ENCODE measurements around the gene CDIPT.
A peak's percentile ranks its signal among the peaks of the same experiment; 100 is the strongest.

Gene CDIPT

GRCh38 chr16:29831490-29831889, 31.5 kb downstream of the CDIPT start:
- no peak overlapping the region for H3K4me3 ChIP-seq (replicated peaks; ENCODE audit: low read depth, low read length)
- DNase-seq (ENCODE audit: low read depth): no peak
- TF ChIP-seq, protein P1, sequence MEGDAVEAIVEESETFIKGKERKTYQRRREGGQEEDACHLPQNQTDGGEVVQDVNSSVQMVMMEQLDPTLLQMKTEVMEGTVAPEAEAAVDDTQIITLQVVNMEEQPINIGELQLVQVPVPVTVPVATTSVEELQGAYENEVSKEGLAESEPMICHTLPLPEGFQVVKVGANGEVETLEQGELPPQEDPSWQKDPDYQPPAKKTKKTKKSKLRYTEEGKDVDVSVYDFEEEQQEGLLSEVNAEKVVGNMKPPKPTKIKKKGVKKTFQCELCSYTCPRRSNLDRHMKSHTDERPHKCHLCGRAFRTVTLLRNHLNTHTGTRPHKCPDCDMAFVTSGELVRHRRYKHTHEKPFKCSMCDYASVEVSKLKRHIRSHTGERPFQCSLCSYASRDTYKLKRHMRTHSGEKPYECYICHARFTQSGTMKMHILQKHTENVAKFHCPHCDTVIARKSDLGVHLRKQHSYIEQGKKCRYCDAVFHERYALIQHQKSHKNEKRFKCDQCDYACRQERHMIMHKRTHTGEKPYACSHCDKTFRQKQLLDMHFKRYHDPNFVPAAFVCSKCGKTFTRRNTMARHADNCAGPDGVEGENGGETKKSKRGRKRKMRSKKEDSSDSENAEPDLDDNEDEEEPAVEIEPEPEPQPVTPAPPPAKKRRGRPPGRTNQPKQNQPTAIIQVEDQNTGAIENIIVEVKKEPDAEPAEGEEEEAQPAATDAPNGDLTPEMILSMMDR (IDR thresholded peaks at IDR 0.05; ENCODE audit: low read length, missing control alignments): no peak

GRCh38 chr16:29830774-29831173, 32.3 kb downstream of the CDIPT start:
- TF ChIP-seq, protein P1 (IDR thresholded peaks at IDR 0.05; ENCODE audit: low read length, missing control alignments): no peak
- H3K4me3 ChIP-seq (replicated peaks; ENCODE audit: low read depth, low read length): no peak overlapping the region
- no peak for DNase-seq (ENCODE audit: low read depth)

- H3K4me3 ChIP-seq (replicated peaks; ENCODE audit: low read depth, low read length): no peak overlapping the region
- TF ChIP-seq, protein P1 (IDR thresholded peaks at IDR 0.05; ENCODE audit: low read length, missing control alignments): no peak
- no peak for DNase-seq (ENCODE audit: low read depth)
These were observed 36.7 kb downstream of the CDIPT start for GRCh38 chr16:29826342-29826695.

DNA sequence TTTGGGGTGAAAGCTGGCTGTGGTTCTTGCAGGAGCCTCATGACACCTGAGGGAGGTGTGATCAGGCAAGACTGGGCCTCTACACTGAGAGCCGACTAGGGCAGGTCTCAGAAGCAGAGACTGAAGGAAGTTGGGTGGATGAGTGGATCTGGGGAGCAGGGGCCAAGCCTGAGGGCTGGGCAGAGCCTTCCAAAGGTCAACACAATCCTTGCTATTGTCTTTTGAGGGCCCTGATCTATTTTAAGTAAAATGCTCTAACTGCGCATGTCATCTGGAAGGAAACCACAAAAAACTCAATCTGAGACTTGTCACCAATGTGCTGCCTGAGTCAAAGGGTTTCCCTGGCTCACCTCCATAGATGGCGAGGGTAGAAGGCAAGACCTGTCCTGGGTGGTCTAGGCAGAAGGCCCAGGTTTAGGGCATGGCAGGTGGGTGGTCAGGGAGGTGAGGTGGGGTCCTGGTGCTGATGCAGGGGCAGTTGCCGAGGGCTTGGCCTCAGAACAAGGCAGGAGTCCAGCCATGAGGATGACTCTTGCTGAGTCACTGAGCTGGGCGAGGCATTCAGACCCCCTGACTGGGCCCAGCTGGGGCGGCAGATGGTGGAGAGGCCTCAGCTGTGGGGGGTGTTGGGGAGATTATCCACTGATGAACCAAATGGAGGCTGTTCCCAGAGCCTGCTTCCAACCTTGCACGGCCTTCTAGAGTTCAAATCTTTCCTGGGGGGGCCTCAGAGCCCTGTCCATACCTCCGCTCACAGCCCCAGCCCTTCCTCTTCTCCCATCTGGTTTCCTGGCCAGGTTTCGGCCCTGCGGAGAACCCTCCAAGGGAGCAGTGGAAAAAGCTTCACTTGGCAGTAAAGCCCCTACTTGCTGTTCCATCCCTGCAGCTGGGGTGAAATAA, 37.6 kb downstream of the CDIPT start:
- peak; percentile 73 for DNase-seq (ENCODE audit: low read depth)
- TF ChIP-seq, protein P1 (IDR thresholded peaks at IDR 0.05; ENCODE audit: low read length, missing control alignments): no peak
- H3K4me3 ChIP-seq (replicated peaks; ENCODE audit: low read depth, low read length): no peak overlapping the region

GRCh38 chr16:29824589-29825144, 38.4 kb downstream of the CDIPT start:
- DNase-seq (ENCODE audit: low read depth): peak; percentile 62
- TF ChIP-seq, protein P1 (IDR thresholded peaks at IDR 0.05; ENCODE audit: low read length, missing control alignments): no peak
- H3K4me3 ChIP-seq (replicated peaks; ENCODE audit: low read depth, low read length): no peak overlapping the region

DNA sequence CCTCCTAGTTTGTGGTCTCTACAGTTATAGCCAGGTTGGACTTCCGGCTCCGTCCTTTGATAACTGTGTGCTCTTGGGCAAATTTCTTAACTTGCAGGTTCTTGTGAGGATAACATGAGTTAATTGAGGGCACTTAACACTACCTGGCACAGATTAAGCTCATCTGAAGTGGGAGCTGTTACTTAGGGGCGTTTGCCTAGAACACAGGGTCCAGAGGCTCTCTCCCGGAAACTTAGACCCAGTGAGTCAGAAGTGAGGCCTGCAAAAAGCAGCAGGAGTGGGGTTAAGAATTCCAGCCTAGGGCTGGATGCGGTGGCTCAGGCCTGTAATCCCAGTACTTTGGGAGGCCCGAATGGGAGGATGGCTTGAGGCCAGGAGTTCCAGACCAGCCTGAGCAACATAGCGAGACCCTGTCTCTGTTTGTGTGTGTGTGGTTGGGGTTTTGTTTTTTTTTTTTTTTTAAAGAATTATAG, 41.3 kb downstream of the CDIPT start:
- TF ChIP-seq, protein P1 (IDR thresholded peaks at IDR 0.05; ENCODE audit: low read length, missing control alignments): no peak
- DNase-seq (ENCODE audit: low read depth): peak; percentile 75
- peak overlapping the region; percentile 96 for H3K4me3 ChIP-seq (replicated peaks; ENCODE audit: low read depth, low read length)

Measured in fibroblast of pulmonary artery (primary cell).